ENCODE measurements around the gene ACP7.

DNA sequence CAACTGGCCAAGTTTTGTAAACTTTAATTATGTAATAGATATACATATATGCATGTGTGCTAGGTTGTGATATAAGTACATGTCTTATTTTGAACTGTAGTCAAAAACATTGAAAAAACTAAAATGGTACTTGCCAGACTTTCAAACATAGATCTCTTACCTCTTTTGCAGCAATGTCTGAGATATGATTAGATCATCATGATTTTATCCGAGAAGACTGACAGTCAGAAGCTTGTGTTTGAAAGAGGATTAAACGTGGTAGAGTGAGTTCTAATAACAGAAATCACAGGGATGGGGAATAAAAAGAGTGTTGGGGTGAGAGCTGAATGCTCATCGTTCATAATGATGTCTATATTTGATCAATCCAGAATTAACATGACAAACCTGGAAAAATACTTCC is 18.2 kb upstream of the ACP7 start:
- TF ChIP-seq POLR2A (IDR thresholded peaks at IDR 0.05; ENCODE audit: low read length) (no peak), GATA1 (IDR thresholded peaks at IDR 0.05; ENCODE audit: low read depth, low read length) (no peak)

Data from erythroblast (primary cell).